Measurements from ENCODE around the gene TTLL11.
"Not testable (repeated sequence)": the region's sequence is repeated elsewhere in the genome, so short reads cannot be mapped to it uniquely, and the experiment has no call there.

Gene TTLL11

DNA sequence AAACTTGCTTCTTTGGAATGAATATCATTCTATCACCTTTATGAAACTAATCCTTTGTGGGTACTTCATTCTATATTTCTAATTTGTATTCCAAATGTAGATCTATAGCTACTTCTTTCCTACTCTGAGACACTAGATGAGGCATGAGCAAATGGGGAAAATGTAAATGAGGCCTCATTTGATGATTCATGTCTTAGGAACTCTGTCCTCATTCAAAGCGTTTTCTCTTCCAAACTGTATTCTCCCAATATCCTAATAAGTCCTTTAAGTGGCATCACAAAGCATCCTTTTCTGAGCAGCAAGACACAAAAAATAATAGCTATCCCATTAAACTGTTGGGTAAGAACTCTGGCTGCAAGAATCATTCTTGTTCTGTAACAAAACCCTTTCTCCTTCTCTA, 56.1 kb downstream of the TTLL11 start:
- DNase-seq: no peak

DNA sequence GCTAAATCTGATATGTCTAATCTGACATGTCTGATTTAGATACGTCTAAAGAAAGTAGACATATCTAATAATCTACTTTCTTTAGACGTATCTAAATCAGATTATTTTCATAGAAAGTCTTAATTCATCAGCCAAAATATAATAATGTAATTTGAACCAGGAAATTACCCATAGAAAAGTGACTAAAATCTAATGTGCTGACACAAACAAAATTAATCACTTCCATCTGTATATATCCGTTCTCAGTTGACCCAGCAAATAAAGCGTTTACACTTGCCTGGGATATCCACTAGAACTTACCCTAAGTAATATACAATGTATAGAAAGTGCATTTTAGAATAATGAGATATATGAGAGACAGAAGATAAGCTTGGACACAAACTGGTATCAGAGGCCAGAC, 56.7 kb downstream of the TTLL11 start:
- DNase-seq: no peak

DNA sequence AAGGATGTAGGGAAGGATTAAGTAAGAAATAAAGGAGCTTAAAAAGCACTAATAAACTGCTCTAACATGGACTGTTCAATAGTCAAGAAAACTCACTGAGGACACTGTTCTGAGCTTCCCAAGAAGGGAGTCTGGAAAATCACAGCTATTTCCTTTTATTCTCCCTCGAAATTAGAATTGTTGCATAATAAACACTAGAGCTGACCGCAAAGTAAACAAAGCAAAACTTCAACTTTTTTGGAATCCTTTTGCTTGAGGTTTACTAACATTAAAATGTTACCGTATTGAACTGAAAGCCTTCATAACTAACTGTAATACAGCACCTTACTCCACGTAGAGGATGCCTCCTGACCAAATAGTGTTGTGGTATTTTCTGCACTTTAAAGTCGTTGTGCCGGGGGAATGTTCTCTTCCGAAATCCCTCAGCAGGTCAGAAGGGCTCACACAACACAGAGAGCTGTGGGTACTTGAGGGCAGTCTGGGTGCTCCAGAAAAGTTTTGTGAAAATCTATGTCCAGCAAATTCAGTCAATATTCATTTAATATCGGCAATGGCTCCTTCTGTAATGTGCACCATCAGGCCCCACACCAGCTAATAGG, 59.2 kb downstream of the TTLL11 start:
- no peak for DNase-seq

DNA sequence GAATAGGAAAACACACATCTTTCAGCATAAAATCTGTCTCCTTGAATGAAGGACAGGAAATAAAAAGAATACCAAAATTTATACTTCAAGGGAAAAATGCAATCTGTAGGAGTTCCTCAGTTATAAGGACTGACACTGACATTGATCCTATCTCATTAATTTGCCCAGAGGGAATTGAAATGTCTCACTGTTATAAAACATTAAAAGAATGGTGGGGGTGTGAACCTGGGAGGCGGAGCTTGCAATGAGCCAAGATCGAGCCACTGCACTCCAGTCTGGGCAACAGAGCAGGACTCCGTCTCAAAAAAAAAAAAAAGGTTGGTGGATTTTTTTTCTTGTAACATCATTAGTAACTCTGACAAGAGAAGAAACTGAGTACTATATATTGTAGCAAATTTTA, 60.8 kb downstream of the TTLL11 start:
- DNase-seq: no peak

DNA sequence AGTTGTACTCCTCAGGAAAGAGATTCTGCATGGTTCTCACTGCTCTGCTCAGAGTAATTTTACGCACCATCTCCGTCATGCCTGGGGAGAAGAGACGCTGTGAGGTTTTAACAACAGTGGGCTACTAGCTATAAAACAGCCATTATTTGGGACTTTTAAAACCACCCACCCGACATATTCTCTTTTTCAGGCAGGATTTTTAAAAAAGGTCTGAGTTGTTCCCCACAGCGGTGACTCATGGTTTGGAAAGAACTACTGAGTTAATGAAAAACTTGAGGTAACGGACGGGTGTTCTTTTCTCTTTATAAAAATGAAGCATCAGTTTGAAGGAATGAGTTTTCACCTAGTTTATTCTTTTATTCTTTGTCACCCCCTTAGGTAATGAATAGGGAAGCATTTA, 61.3 kb downstream of the TTLL11 start:
- DNase-seq: no peak

DNA sequence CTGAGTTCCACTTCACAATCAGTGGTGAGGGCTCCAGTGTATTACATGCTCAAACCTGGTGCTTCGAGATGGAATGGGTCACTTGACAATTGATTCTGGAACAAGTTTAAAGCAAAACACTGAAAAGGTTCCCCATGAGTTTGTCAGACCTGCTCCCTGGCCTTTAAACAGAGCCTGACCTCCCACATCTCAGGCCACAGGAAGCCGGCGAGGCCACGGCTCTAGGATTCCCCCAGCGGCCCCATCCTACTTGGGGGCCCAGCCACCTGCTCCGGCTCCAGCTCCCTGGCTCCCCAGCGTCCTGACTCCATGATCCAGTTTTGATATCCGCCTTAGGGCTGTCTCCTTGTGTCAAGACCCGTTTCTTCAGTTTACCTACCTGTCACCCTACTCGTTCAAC, 62.0 kb downstream of the TTLL11 start:
- no peak for DNase-seq

DNA sequence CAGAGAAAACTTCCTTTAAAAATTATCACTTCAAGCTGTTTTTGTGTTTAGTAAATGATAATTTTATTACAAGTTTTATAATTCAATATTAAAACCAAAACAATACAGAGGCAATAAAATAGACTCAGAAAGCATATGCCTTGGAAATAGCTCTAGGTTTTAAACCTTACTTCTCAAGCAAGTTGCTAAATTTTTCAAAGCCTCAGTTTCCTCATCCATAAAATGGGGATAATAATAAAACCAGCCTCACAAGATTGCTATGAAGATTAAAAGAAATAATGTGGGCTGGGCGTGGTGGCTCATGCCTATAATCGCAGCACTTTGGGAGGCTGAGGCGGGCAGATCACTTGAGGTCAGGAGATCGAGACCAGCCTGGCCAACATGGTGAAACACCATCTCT, 62.8 kb downstream of the TTLL11 start:
- no peak for DNase-seq

DNA sequence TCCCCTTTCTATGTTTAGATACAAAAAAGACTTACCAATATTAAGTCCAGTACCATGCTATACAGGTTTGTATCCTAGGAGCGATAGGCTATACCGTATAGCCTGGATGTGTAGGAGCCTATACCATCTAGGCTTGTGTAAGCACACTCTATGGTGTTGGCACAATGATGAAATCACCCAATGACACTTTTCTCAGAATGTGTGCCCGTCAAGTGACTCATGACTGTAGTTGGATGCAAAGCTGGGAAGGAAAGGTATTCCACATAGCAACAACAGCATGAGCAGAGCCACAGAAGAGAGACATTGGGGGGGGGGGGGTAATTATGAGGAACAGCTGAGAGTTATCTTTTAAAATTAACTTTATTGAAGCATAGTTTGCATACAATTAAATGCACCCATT, 63.2 kb downstream of the TTLL11 start:
- DNase-seq: no peak

DNA sequence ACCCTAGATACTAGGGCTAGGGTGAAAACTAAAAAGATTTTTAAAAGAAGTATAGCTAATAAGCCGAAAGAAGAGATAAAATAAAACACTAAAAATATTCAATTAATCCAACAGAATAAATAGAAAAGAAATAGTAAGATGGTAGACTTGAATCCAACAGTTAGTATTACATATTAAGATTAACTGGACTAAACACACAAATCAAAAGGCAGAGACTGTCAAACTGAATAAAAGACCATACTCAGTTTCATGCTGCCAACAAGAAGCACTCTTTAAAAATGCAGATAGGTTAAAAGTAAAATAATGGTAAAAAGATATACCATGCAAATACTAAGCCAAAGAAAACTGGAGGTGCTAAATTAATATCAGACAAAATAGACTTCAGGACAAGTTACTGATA, 65.0 kb downstream of the TTLL11 start:
- no peak for DNase-seq

DNA sequence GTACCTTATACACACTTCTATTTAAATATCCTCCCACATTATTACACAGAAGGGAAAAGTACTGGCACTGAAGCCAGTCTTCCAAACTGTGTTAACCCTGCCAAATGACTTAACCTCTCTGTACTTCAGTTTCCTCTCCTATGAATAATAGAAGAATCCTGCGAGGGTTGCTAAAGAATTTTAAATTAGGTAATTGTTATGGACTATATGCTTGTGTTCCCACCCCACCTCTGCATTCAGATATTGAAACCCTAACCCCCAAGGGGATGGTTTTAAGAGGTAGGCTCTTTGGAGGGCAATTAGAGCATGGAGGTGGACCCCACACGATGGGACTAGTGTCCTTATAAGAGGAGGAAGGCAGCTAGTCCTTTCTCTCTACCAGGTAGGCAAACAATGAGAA, 72.7 kb downstream of the TTLL11 start:
- DNase-seq: no peak

DNA sequence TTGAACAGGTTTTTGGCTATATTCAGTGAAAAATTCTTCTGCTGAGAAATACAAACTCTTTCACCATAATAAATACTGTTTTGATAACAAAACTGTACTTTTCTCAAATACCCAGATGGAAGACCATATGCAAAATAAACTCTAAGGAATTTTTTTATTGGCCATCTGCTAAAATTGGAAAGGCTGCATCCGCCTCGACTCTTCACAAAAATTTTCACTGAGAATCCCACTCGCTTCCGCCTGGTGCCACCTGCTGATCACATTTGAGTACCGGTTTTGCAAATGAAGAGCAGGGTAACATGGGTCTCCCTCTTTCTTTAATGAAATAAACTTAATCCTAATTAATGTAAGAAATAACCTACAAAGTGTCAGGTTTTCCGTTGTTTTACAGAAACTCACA, 76.4 kb downstream of the TTLL11 start:
- DNase-seq: no peak

DNA sequence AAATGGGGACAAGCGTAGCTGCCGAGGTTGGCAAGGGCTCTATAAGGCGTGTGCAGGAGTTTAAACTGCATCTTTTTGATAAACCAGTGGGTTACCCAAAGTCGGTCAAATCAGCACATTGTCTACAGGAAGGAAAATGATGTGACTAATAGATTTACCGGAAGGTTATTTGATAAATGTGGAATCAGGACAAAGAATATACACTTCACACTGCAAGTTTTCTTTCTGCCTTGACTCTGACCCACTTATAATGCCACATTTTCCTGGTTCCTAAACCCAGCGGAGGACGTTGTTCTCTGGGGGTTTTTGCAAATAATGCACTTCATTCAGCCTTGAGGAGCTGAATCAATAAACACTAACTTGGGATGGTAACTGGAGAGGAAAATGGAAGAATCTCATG, 76.8 kb downstream of the TTLL11 start:
- DNase-seq: no peak

DNA sequence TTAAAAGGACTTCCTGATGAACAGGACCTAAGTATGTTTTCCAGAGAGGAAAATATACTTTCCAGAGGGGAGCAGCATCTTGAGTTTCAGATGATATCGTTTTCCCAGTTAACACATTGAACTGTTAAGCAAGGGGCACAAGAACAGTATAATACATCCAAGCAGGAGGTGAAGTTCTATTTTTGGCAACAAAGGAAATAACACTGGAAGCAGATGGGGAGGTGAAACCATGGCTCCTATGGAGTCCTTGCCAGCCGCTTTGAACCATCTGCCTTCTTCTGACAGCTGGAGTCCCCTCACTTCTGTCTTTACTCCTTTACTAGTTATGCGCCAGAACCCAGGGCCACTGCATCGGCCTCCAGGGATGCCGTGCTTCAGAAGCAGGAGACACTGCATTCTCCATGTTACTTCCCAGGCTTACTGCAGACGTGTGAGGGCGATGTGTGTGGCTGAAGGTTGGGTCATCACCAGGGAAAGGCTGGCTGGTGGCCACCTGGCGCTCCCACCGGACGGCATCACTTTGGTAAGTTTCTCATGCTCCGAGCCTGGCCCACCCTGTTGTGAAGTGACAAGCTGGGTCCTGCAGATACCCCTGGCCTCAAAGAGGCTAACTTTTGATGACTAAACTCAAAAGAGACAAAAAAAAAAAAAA, 77.8 kb downstream of the TTLL11 start:
- no peak for DNase-seq

DNA sequence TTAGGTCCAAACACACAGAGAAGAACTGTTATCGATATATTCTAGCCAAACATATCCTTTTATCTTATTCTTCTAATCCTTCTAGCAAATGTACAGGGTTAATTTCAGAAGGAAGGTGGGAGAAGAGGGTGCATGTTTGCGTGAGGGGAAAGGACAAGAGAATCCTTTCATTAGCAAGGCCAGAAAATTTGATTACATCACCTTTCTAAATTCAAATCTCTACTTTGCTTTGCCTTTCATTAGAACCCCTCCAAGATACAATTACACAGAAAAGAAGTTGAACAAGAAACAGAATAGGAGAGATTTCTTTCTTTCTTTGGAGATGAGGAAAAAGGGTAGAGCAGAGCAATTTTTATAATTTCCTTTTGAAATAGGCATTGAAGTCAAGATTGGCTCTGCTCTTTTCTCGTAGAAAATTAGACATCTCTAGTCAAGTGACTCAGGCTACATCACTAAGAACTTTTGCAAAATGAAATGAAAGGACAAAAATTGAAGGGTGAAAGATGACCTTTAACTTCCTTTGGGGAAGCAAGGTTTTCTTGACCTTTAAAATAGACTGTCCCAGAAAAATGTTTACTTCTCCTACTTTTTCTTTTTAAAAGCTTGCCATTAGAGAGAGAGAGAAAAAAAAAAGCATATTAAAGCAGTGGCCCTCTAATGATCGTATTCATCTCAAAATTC, 81.2 kb downstream of the TTLL11 start:
- DNase-seq: no peak

DNA sequence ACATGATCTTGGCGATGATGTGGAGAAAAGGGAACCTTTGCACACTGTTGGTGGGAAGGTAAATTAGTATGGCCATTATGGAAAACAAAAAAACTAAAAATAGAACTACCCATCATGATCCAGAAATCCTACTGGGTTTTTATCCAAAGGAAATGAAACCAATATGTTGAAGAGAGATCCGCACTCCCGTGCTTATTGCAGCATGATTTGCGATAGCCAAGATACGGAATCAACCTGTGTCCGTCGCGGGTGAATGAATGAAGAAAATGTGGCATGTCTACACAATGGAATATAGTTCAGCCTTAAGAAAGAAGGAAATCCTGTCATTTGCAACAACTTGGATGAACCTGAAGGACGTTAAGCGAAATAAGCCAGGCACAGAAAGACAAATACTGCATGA, 84.5 kb downstream of the TTLL11 start:
- no peak for DNase-seq

DNA sequence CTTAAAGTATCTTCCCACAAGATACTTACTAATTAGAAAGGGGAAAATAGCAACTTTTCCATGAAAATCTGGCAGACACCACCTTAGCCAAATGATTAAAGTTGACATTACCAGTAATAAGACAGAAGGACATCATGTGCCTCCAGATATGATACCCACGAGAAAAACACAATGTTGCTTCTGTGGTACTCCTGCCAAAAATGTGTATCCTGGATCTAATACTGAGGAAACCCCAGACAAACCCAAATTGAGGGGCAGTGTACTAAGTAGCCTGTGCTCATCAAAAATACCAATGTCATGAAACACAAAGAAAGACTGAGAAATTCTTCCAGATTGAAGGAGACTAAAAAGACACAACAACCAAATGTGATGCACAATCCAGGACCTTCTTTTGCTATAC, 85.3 kb downstream of the TTLL11 start:
- DNase-seq: no peak

DNA sequence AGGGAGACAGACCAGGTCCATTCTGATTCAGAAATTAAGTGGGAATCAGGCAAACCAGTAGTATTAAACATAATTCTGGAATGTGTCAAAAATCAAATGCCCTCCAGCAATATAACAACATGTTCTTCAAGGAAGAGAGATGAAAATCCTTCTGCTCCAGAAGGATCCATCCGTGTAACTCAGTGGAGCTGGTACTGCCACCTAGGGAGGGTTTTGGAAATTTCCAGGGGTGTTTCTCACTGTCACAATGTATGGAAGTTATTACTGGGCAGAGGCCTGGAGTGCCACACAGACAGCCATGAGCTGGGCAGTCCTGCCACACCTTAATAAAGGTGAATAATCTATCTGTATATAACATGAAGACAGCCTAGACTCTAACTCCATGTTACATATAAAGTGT, 87.5 kb downstream of the TTLL11 start:
- DNase-seq: no peak

DNA sequence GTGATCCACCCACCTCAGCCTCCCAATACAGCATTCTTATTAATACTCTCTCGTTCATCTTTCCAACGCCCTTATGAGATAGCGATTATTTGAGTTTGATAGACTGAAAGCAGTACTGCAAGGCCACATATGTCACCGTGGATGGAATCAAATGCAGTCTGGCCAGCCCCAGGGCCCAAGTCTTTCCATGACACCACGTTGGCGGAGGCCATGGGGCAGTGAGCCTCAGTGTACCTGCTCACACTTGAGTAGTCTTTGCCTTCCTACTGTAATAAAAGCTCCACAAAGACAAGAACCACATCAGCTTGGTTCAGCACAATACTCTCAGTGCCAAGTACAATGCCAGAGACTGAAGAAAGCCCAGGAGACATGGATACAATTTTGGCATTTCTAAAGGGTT, 88.5 kb downstream of the TTLL11 start:
- no peak for DNase-seq

DNA sequence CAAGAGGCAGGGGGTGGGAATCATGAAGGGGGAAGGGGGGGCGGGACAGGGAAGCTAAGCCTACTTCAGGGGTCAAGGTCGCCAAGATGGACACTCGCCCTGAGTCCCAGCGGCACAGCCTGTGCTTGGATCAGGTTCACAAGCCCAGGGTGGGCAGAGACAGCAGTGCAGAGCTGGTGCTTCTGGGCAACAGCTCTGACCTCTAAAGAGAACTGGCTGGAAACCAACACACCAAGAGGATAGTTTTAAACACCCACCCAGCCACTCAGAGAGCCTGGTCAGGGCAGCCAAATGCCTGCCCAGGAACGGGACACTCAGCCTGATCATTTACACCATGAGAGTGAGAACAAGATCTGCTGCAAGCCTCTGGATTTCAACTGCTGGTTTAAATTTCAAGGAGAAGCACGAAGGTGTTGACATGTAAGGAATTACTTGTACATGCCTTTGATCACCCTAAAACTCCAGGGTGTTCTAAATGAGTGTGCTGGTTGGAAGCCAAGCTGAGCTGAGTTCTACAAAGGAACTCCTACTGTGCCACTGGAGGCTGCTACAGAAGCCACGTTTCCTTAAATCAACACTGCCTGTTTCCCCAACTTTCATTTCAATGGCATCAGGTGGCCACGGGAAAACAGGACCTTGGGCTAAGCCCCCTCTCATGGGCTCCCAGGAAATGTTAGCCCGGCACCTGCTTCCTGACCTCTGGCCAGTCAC, 91.5 kb downstream of the TTLL11 start:
- DNase-seq: no peak

DNA sequence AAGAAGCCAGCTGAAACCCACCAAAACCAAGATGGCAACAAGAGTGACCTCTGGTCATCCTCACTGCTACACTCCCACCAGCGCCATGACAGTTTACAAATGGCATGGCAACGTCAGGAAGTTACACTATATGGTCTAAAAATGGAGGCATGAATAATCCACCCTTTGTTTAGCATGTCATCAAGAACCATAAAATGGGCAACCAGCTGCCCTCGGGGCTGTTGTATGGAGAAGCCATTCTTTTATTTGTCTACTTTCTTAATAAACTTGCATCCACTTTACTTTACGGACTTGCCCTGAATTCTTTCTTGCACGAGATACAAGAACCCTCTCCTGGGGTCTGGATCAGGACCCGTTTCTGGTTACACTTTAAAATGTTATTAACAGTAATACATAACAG, 92.6 kb downstream of the TTLL11 start:
- DNase-seq: not testable (repeated sequence)

DNA sequence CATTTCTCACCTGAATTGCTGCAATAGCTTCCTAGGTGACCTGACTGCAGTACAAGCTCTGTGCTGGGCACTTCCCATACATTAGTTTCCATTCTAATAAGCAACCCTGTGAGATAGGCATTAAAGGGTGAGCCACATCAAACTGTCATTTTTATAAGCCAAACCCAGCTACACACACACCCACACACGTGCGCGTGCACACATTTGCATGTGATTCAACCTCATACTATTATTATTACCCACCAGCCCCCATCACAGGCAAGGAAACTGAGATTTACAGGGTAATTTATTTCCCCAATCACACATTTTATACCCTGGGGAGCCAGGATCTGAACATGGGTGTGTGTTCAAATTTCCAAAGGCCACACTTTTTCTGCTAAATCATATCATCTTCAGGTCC, 93.6 kb downstream of the TTLL11 start:
- DNase-seq: no peak

DNA sequence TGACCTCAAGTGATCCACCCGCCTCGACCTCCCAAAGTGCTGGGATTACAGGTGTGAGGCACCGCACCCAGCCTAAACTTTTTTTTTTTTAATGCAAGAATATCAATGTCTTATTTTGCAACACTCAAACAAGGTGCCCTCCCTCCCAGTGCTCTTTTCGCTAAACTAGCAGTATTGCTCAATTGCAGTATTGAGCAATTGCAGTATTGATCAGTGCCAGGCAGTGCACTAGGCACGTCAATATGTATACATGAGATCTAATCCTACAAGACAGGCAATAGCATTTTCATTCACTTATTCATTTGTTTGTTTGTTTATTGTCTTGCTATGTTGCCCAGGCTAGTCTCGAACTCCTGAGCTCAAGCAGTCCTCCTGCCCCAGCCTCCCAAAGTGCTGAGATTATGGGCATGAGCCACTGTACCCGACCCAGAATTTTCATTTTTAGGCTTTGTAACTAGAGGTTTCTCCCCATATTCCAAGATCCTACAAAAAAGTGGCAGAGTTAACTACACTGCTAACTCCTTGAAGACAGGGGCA, 94.5 kb downstream of the TTLL11 start:
- no peak for DNase-seq

DNA sequence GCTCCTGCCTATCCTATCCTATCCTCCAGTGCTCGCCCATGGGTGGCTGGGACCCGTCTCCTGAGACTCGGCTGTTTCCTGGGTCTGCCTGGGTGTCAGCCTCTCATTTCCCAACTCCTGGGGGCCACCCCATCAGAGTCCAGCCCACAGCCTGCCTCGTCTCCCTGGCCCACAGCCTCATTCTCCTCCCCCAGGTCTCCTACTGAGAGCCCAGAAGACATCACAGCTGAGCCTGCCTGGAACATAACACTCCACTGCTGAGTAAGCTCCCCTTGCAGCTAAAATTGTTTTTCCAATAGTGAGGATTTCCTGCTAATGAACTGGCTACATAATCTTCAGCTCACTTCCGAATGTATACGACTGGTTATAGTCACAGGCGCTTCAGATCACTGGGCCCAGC, 95.3 kb downstream of the TTLL11 start:
- no peak for DNase-seq

DNA sequence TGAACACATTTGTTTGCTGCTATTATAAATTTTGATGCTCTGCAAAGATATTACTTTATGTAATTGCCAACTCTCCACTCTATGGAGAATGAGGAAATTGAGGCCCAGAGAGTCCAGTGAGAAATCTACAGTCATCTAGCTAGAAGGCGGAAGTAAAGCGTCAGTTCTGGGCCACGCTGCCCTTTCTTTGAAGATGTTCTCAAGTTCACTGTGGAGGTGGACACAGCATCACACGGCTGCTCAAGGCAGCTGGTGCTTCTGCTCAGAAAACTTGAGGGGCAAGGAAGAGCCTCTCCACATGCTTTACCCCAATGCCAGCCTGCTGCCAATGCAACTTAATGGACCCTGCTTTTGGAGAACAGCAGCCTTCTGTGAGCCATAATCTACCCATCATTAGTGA, 96.3 kb downstream of the TTLL11 start:
- DNase-seq: no peak
